GM19239 (cell line): ENCODE data around the gene IP6K2.
"Not testable (repeated sequence)": the region's sequence is repeated elsewhere in the genome, so short reads cannot be mapped to it uniquely, and the experiment has no call there.

Experiments used
- DNase-seq: peaks from one replicate; pipeline ENCODE4 v3.0.0; 2011; ENCODE audit warnings: low spot score; ENCODE audit not compliant: insufficient read length
- FAIRE-seq: peaks from 2 replicates; lab custom pipeline; 2011; peaks lifted over from hg19 to GRCh38; lab: Jason Lieb, UNC

IP6K2 gene

DNA sequence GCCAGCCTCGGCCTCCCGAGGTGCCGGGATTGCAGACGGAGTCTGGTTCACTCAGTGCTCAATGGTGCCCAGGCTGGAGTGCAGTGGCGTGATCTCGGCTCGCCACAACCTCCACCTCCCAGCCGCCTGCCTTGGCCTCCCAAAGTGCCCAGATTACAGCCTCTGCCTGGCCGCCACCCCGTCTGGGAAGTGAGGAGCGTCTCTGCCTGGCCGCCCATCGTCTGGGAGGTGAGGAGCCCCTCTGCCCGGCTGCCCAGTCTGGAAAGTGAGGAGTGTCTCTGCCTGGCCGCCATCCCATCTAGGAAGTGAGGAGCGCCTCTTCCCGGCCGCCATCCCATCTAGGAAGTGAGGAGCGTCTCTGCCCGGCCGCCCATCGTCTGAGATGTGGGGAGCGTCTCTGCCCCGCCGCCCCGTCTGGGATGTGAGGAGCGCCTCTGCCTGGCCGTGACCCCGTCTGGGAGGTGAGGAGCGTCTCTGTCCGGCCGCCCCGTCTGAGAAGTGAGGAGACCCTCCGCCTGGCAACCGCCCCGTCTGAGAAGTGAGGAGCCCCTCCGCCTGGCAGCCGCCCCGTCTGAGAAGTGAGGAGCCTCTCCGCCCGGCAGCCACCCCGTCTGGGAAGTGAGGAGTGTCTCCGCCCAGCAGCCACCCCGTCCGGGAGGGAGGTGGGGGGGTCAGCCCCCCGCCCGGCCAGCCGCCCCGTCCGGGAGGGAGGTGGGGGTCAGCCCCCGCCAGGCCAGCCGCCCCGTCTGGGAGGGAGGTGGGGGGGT is 16.9 kb upstream of the IP6K2 start:
- FAIRE-seq, DNase-seq: not testable (repeated sequence)

DNA sequence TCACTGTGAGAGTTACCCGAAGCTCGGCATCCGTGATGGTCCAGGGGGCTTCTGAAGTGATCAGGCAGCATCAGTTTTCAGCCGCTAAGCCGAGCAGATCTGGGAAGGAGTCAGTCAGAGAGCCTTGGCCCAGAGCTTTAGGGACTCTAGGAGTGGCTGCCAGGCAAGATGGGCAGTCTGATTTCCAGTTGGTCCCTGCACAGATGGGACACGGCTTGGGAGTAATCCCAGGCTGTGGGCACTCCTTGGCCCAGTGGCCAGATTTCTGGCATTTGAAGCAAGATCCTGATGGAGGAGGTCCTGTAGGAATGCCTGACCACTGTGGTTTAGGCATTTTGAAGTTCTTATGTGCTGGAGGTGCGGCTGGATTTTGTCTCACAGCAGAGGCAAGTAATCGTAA is 10.5 kb upstream of the IP6K2 start:
- no peak for FAIRE-seq
- no peak for DNase-seq

- not testable (repeated sequence) for DNase-seq, FAIRE-seq
These were observed 8.3 kb upstream of the IP6K2 start for GRCh38 chr3:48725185-48725855.

GRCh38 chr3:48723725-48724124 is 6.7 kb upstream of the IP6K2 start:
- DNase-seq (no peak), FAIRE-seq (no peak)

DNA sequence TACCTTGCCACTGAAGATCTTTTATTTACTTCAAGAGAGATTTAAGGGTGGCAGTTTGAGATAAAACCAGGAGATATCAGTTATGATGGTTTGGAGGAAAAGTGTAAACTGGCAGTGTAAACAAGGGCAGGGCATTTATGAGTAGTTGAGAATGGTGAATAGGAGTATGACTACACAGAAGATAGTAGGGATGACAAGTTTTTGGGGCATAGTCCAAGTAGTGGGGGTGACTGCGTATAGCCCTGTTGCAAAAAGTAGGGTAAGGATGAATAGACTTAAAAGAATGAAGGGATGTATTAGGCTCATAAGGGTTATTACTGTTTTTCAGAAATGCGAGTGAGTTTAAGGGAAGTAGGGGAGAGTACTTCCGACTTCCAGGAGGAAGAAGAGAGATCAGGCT is 6.3 kb upstream of the IP6K2 start:
- DNase-seq, FAIRE-seq: not testable (repeated sequence)

DNA sequence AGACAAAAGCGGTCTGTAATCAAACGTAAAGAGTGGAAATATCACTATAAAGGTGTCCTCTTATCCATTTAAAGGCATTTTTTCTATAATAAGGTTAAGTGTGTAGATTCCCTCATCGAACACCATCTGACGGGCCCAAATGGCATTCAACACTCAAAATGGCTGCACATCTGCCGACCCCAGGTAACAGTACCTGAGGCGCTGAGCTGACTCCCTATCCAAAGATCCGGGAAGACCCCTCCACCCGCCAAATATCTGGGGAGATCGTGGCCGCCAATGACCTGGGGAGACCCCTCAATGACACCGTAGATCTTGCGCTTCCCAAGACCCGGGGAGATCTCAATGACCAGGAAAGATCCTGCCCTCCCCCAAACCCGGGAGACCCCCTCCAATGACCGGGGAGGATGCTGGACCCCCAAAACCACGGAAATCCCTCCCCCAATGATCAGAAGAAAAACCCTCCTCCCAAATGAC is 476 bp downstream of the IP6K2 start:
- DNase-seq = no peak
- FAIRE-seq = no peak

DNA sequence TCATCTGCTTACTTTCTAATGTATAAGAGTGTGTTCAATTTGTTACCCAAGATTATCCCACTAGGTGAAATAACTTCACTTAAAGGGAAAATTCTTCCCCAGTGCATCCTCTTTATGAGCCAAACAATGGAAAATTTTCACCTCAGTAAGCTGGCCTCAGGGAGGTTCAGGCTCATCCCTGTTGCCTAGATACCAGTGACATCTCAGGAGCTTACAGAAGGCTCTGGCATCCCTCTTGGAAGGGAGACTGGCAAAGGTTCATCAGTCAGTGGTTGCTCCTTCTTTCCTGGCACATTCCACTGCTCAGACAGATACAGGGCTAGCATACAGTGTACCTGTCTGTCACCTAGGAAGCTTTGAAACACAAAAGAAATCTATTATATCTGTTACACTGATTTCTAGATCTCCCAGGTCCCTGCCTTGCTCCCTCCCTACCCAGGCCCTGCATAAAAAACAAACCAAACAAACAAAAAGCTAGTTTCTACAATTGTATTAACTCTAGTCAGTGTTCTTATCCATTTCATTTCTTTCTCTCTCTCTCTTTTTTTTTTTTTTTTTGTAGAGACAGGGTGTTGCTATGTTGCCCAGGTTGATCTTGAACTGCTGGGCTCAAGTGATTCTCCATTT is 1.7 kb downstream of the IP6K2 start:
- DNase-seq (no peak), FAIRE-seq (no peak)

DNA sequence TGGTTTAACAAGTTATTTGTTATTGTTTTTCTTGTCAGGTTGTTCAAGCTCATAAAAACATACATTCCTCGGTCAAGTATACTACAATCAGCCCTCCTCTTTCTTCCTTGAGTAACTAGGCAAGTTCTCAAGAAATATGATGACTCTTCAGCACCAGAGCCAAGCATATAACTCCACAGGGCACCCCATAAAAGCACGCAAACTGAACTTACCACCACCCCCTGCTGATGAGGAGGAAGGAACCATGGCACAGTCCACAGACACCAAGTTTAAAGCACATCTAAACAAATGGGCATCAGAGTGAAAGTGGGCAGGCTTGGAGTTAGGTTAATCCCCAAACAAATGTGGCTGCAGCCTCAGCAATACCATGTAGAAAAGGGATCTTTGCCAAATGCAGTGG is 5.3 kb downstream of the IP6K2 start:
- DNase-seq (no peak), FAIRE-seq (no peak)

GRCh38 chr3:48709051-48709461 is 8.0 kb downstream of the IP6K2 start:
- FAIRE-seq (no peak), DNase-seq (no peak)

DNA sequence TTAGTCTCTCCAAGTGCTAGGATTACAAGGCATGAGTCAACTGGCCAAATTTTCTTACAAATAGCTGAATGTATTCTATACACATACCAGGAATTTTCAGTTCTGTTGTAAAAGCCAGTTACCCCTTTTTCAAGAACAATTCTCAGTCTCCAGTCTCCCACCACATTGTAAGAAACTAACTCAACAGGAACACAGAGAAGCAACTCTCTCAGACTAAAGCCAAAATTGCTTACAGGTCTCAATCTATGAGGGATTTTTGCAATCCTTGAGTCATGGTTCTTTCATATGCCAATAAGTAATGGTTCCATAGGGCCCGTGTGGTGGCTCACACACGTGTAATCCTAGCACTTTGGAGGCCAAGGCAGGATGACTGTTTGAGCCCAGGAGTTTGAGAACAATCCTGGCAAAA is 8.5 kb downstream of the IP6K2 start:
- FAIRE-seq (no peak), DNase-seq (no peak)

DNA sequence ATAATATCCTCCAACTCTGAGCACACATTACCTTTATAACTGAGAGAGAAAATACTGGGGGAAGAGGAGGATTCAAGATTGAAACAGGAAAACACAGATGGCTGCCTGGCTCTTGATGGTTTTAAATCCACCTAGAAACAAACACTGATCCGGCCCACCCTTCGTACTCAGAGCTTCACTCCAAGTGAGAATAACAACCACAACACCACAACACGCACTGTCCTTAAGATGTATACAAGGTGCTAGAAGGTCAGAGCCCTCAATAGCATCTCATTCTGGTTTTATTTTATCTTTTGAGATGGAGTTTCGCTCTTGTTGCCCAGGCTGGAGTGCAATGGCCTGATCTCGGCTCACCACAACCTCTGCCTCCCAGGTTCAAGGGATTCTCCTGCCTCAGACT is 9.9 kb downstream of the IP6K2 start:
- no peak for DNase-seq
- no peak for FAIRE-seq

DNA sequence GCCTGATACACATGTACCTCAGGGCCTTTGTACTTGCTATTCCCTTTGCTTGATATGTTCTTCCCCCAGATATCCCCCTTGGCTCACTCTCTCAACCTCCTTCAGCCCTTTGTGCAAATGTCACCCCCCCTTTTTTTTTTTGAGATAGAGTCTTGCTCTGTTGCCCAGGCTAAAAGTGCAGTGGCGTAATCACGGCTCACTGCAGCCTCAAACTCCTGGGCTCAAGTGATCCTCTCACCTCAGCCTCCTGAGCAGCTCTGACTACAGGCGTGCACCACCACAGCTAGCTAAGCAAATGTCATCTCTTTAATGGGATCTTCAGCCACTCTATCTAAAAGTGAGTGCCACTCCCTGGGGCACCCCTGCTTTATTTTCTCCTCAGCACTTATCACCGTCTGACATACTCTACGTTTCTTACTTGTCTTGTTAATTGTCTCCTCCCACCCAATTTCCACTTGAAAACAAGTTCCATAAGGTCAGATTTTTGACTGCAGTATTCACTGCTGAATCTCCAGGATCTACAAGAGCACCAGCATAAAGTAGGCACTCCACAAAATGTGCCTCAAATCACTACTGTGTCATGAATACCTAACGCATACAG is 14.6 kb downstream of the IP6K2 start:
- DNase-seq (no peak), FAIRE-seq (no peak)

- FAIRE-seq = no peak
These were observed 16.2 kb downstream of the IP6K2 start for GRCh38 chr3:48700731-48701405.

DNA sequence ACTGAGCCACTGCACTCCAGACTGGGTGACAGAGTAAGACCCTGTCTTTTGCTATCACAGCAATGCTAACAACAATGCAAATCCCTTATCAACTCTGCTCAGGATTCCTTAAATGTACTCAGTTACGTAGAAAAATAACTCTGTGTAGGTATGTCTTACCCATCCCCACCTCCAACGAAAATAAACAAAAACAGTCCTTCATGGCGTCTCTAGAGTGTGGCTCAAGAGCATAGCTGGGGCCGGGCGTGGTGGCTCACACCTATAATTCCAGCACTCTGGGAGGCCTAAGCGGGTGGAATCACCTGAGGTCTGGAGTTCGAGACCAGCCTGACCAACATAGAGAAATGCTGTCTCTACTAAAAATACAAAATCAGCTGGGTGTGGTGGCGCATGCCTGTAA is 18.1 kb downstream of the IP6K2 start:
- FAIRE-seq (no peak), DNase-seq (no peak)

More at GRCh38 chr3:48700731-48701405, 16.2 kb downstream of the IP6K2 start:
- DNase-seq = no peak

- DNase-seq = no peak
- FAIRE-seq = no peak
These were observed 19.1 kb downstream of the IP6K2 start for GRCh38 chr3:48697952-48698351.

DNA sequence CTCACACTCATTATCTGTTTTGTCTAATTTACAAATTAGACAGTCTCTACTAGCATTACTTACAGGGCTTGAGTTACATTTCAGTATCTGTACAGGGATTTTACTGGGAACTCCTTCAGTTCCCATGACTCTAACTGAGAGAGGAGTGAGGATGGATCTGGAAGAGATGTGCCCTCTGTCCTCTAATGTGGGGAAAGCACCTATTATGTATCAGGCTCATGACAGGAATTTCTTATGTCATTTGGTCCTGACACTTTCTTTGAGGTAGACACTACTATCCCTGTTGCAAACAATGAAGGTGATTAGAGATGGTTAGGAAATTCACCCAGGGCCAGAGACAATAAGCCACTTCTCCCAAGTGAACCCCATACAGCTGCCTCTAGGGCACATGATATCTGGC is 20.4 kb downstream of the IP6K2 start:
- FAIRE-seq (no peak), DNase-seq (no peak)

- FAIRE-seq (no peak), DNase-seq (no peak)
These were observed 20.9 kb downstream of the IP6K2 start for GRCh38 chr3:48696156-48696555.

DNA sequence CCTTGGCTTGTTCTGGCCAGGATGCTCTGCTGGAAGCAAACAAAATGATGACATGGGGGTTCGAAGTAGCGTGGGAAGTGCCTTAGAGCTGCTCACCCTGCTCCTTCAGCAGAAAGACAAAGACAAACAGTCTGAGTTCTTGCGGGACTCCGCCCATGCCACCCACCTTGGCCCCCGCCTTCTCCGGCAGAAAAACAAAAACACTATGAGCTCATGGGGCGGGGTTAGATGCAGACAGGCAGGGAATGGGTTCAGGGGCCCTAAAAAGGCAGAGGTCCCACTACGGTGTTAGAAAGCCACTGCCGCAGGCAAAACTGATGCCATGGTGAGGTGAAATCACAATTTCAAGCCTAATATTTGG is 21.6 kb downstream of the IP6K2 start:
- DNase-seq (no peak), FAIRE-seq (no peak)

DNA sequence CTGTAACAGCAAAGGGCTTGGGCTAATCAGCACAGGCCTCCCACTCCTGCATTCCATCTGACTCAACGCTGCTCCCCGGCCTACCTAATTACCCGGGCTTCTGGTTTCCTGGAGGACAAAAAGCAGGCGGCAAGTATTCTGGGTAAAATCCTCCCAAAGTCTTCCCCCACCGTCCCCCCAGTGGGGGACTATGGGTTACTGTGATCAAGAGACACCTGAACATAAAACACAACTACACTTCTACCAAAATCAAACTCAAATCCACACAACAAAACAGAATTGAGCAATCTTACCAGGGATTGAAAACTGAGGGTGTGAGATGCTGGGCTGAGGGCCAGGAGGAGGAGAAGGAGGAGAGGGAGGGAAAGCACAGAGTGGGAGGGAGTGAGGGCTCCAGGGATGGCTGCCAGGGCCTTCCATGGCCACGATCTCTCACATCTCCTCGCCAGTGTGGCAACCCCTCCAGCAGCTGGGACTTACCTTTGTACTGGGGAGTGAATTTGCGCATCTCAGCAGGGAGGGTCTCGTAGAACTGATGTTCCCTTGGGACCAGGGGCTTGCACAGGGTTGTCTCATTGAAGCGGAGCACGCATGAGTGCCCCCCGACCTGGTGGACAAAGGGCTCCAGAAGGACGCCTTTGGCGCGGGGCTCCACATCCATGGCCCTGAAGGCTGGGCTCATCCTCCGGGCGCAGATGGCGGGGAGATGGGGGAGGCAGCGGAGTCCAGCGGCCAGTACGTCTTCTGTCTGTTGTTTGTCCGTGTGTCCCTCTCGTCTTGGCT is 22.2 kb downstream of the IP6K2 start:
- DNase-seq = no peak
- FAIRE-seq = no peak

DNA sequence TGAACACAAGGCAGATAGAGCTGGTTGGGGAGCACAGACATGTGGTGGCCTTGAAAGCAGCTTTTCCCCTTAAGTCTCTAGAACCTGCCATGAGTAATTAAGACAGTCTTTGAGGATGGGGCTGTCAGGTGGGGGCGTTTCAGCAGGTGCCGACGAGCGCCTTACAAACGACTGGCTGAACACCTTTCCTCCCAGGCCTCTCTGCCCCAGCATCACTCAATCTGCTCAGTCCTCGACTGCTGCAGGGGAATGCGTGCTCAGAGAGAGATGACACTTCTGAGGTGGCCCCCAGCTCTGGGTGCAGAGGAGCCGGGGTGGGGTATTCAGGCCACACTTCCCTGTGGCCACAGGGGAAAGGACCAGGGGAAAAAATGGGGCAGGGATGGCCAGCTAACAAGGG is 23.2 kb downstream of the IP6K2 start:
- FAIRE-seq = no peak
- DNase-seq = no peak
